Measurements from ENCODE around the gene ECHDC3. TPM values are rescaled to one million over a fixed set of nuclear protein-coding genes. Genes with fewer than 3 reads are reported as not detected.

Gene ECHDC3
- total RNA-seq, 4 donors from 2014 or later = 7.9 to 26.9 (median 14.1) TPM

GRCh38 chr10:11743461-11744338 is 1.5 kb downstream of the ECHDC3 start:
- H3K4me1 ChIP-seq = no peaks in the 10 kb centered on the region
- no peaks in the 10 kb centered on the region for H3K9me3 ChIP-seq
- no peak for DNase-seq
- no peaks in the 10 kb centered on the region for H3K36me3 ChIP-seq
- no peak for TF ChIP-seq POLR2A (IDR thresholded peaks at IDR 0.05)
- TF ChIP-seq CTCF (IDR thresholded peaks at IDR 0.05) = no peak
- intact Hi-C loops (cut with DNase I; ENCODE audit: low total_unique reads) = no loop called here
- H3K27me3 ChIP-seq = no peaks in the 10 kb centered on the region
- H3K4me3 ChIP-seq = no peak overlapping the region
- H3K27ac ChIP-seq = peak overlapping the region in 1 of 2 donors; percentile 88

GRCh38 chr10:11745045-11745444 is 2.9 kb downstream of the ECHDC3 start:
- H3K9me3 ChIP-seq = no peaks in the 10 kb centered on the region
- TF ChIP-seq CTCF (IDR thresholded peaks at IDR 0.05) (no peak), POLR2A (IDR thresholded peaks at IDR 0.05) (no peak)
- DNase-seq = no peak
- H3K27me3 ChIP-seq = no peaks in the 10 kb centered on the region
- no peak overlapping the region for H3K4me3 ChIP-seq
- intact Hi-C loops (cut with DNase I; ENCODE audit: low total_unique reads) = no loop called here
- no peaks in the 10 kb centered on the region for H3K4me1 ChIP-seq
- H3K36me3 ChIP-seq = no peaks in the 10 kb centered on the region
- no peak overlapping the region for H3K27ac ChIP-seq

- intact Hi-C loops (cut with DNase I; ENCODE audit: low total_unique reads) = no loop called here
- H3K27me3 ChIP-seq = no peaks in the 10 kb centered on the region
- no peaks in the 10 kb centered on the region for H3K9me3 ChIP-seq
- peak overlapping the region; percentile 39 to 40 for H3K27ac ChIP-seq
- TF ChIP-seq CTCF (IDR thresholded peaks at IDR 0.05) (no peak), POLR2A (IDR thresholded peaks at IDR 0.05) (no peak)
- H3K36me3 ChIP-seq = no peaks in the 10 kb centered on the region
- H3K4me3 ChIP-seq = no peak overlapping the region
- H3K4me1 ChIP-seq = no peaks in the 10 kb centered on the region
- DNase-seq = peak in 1 of 2 donors; percentile 45
These were observed 4.8 kb downstream of the ECHDC3 start for GRCh38 chr10:11746883-11747539.

GRCh38 chr10:11748866-11749265 is 6.7 kb downstream of the ECHDC3 start:
- Histone ChIP-seq H3K4me1 (no peaks in the 10 kb centered on the region), H3K4me3 (no peak overlapping the region), H3K36me3 (no peaks in the 10 kb centered on the region), H3K27me3 (no peaks in the 10 kb centered on the region), H3K27ac (no peak overlapping the region), H3K9me3 (no peaks in the 10 kb centered on the region)
- intact Hi-C loops (cut with DNase I; ENCODE audit: low total_unique reads) = no loop called here
- TF ChIP-seq CTCF (IDR thresholded peaks at IDR 0.05) (no peak), POLR2A (IDR thresholded peaks at IDR 0.05) (no peak)
- no peak for DNase-seq

- TF ChIP-seq POLR2A (IDR thresholded peaks at IDR 0.05) (no peak), CTCF (IDR thresholded peaks at IDR 0.05) (no peak)
- no peaks in the 10 kb centered on the region for H3K9me3 ChIP-seq
- no peak overlapping the region for H3K4me3 ChIP-seq
- no peak for DNase-seq
- no peak overlapping the region for H3K27ac ChIP-seq
- H3K4me1 ChIP-seq = no peaks in the 10 kb centered on the region
- H3K27me3 ChIP-seq = no peaks in the 10 kb centered on the region
- intact Hi-C loops (cut with DNase I; ENCODE audit: low total_unique reads) = loop anchor here (10.0 kb wide), 1 partner anchor 236 kb away; no protein-coding TSS in a partner anchor
- H3K36me3 ChIP-seq = no peaks in the 10 kb centered on the region
These were observed 8.2 kb downstream of the ECHDC3 start for GRCh38 chr10:11750420-11750819.
